Hepatocyte (in vitro differentiated cells): ENCODE measurements around the gene NEDD9. TPM values are rescaled to one million over a fixed set of nuclear protein-coding genes. Genes with fewer than 3 reads are reported as not detected.

Experiments used
- DNase-seq: peaks from one replicate; pipeline ENCODE4 v3.0.0-alpha.2; 2016; ENCODE audit warnings: low spot score
- H2AFZ ChIP-seq: fragments of 200-600 bp; sonication (generic); 2 replicates; pipeline ENCODE4 v1.6.0; 2016; ENCODE audit warnings: antibody characterized with exemption, mild to moderate bottlenecking
- H3K27ac ChIP-seq: fragments of 200-600 bp; sonication (generic); 2 replicates; pipeline ENCODE4 v1.5.1; 2016; ENCODE audit warnings: mild to moderate bottlenecking
- H3K27me3 ChIP-seq: fragments of 200-600 bp; sonication (generic); 2 replicates; pipeline ENCODE4 v1.6.1; 2016
- H3K36me3 ChIP-seq: fragments of 200-600 bp; sonication (generic); replicated peaks from 2 replicates; pipeline ENCODE4 v1.5.1; 2016; ENCODE audit warnings: low read depth; ENCODE audit not compliant: insufficient read depth
- H3K4me1 ChIP-seq: fragments of 200-600 bp; sonication (generic); 2 replicates; pipeline ENCODE4 v1.5.1; 2016; ENCODE audit warnings: mild to moderate bottlenecking, moderate library complexity; ENCODE audit not compliant: insufficient read depth
- H3K4me2 ChIP-seq: fragments of 200-600 bp; sonication (generic); 2 replicates; pipeline ENCODE4 v1.6.0; 2016
- H3K4me3 ChIP-seq: fragments of 200-600 bp; sonication (generic); 2 replicates; pipeline ENCODE4 v1.5.1; 2016; ENCODE audit warnings: mild to moderate bottlenecking
- H3K79me2 ChIP-seq: fragments of 200-600 bp; sonication (generic); 2 replicates; pipeline ENCODE4 v1.6.0; 2017; ENCODE audit warnings: mild to moderate bottlenecking
- H3K9me2 ChIP-seq: fragments of 200-600 bp; sonication (generic); replicated peaks from 2 replicates; pipeline ENCODE4 v1.6.0; 2017; ENCODE audit warnings: mild to moderate bottlenecking; ENCODE audit not compliant: insufficient read depth
- H3K9me3 ChIP-seq: fragments of 200-600 bp; sonication (generic); 2 replicates; pipeline ENCODE4 v1.5.1; 2016; ENCODE audit warnings: low read depth, mild to moderate bottlenecking
- H4K20me1 ChIP-seq: fragments of 200-600 bp; sonication (generic); 2 replicates; pipeline ENCODE4 v1.6.0; 2016; ENCODE audit warnings: mild to moderate bottlenecking; ENCODE audit not compliant: insufficient read depth, poor library complexity, severe bottlenecking
- CTCF ChIP-seq: fragments of 200-600 bp; sonication (generic); IDR thresholded peaks from 2 replicates; pipeline ENCODE4 v1.5.1; 2016; ENCODE audit warnings: antibody characterized with exemption, mild to moderate bottlenecking; ENCODE audit not compliant: poor library complexity
- EZH2 ChIP-seq: fragments of 200-600 bp; sonication (generic); IDR thresholded peaks from 2 replicates; pipeline ENCODE4 v1.6.1; 2016; ENCODE audit warnings: antibody characterized with exemption, mild to moderate bottlenecking, borderline replicate concordance
- EZH2phosphoT487 ChIP-seq: fragments of 200-600 bp; sonication (generic); IDR thresholded peaks from one replicate; pipeline ENCODE4 v1.6.1; 2018; ENCODE audit warnings: antibody characterized with exemption, mild to moderate bottlenecking, low read depth, moderate library complexity; ENCODE audit not compliant: unreplicated experiment, severe bottlenecking
- WGBS: methylation state at CpG from one replicate; pipeline ENCODE4 v1.1.6; 2016; ENCODE audit warnings: low lambda C conversion rate; ENCODE audit errors: missing lambda C conversion rate; 5-methylcytosine and 5-hydroxymethylcytosine counted together
- polyA plus RNA-seq: library from polyadenylated mRNA; unstranded; fragments of >200 nt; fragmentation: Nextera tagmentation; extraction: Ambion mirVana; gene quantifications from 2 replicates; pipeline ENCODE4 v1.2.1, GENCODE V29; 2016
- total RNA-seq: library from RNA; depleted of rRNA; stranded (reverse); fragments of >200 nt; gene quantifications from 2 replicates; pipeline ENCODE4 v1.2.3, GENCODE V29; 2014

Gene NEDD9
- total and polyA plus RNA-seq, 2 experiments from 2014 or later: 55.1 to 59.3 TPM

- TF ChIP-seq CTCF: no peak
- TF ChIP-seq EZH2phosphoT487: no peak
- no peak for TF ChIP-seq EZH2
- Histone ChIP-seq H3K4me3 (no peak overlapping the region), H3K27me3 (no peaks in the 10 kb centered on the region), H3K36me3 (no peaks in the 10 kb centered on the region), H4K20me1 (no peaks in the 10 kb centered on the region), H2AFZ (no peak overlapping the region), H3K9me2 (no peaks in the 10 kb centered on the region), H3K4me2 (peak overlapping the region; percentile 3), H3K79me2 (peaks cover 16% of the 10 kb centered on the region), H3K9me3 (no peaks in the 10 kb centered on the region), H3K4me1 (peaks cover 31% of the 10 kb centered on the region), H3K27ac (peak overlapping the region; percentile 52)
- DNase-seq: no peak
- 31% methylated on average over 3 of the region's 3 CpGs for WGBS
Measured at GRCh38 chr6:11197175-11197536, 35.3 kb downstream of the NEDD9 start.

GRCh38 chr6:11196511-11197174, 35.8 kb downstream of the NEDD9 start:
- Histone ChIP-seq H3K9me3 (no peaks in the 10 kb centered on the region), H3K9me2 (no peaks in the 10 kb centered on the region), H3K27ac (peak overlapping the region; percentile 52), H3K4me2 (peak overlapping the region; percentile 3), H3K4me1 (peaks cover 26% of the 10 kb centered on the region), H2AFZ (no peak overlapping the region), H3K4me3 (no peak overlapping the region), H3K79me2 (peaks cover 17% of the 10 kb centered on the region), H3K27me3 (no peaks in the 10 kb centered on the region), H3K36me3 (no peaks in the 10 kb centered on the region), H4K20me1 (no peaks in the 10 kb centered on the region)
- no peak for DNase-seq
- TF ChIP-seq EZH2phosphoT487 (no peak), EZH2 (no peak), CTCF (no peak)
- WGBS: 61% methylated on average over 15 of the region's 15 CpGs

- Histone ChIP-seq H3K27me3 (no peaks in the 10 kb centered on the region), H3K9me3 (no peaks in the 10 kb centered on the region), H4K20me1 (no peaks in the 10 kb centered on the region), H3K27ac (peak overlapping the region; percentile 67), H2AFZ (no peak overlapping the region), H3K79me2 (peaks cover 9% of the 10 kb centered on the region), H3K4me2 (peak overlapping the region; percentile 15), H3K4me1 (peaks cover 25% of the 10 kb centered on the region), H3K36me3 (no peaks in the 10 kb centered on the region), H3K9me2 (no peaks in the 10 kb centered on the region), H3K4me3 (no peak overlapping the region)
- TF ChIP-seq EZH2phosphoT487 (no peak), CTCF (no peak), EZH2 (no peak)
- WGBS: 73% methylated on average over 12 of the region's 12 CpGs
- DNase-seq: peak; percentile 54
Measured at GRCh38 chr6:11194356-11195218, 37.9 kb downstream of the NEDD9 start.
